K562 (cell line): ENCODE data around the gene PSMB2. TPM values are rescaled to one million over a fixed set of nuclear protein-coding genes. Genes with fewer than 3 reads are reported as not detected.
A peak's percentile ranks its signal among the peaks of the same experiment; 100 is the strongest.

Source experiments
- ATAC-seq: fragments of 200-7000 bp; cut with Tn5 transposase; 3 replicates; pipeline ENCODE4 v1.9.1; 2020; ENCODE audit warnings: moderate library complexity
- BruUV-seq: library from RNA; stranded (reverse); fragments of 400-500 nt; replicated peaks from 2 replicates; lab custom pipeline; 2021; lab: Mats Ljungman, UMichigan
- CTCF ChIA-PET: fragments of 300-600 bp; formaldehyde crosslinking; extraction: SDS; loops from one replicate; lab custom pipeline; 2021; ENCODE audit warnings: low intra/inter-chr PET ratio; lab: Yijun Ruan, JAX
- POLR2A ChIA-PET: fragments of 300-600, 350-650 bp; sonication (Branson Sonifier 250); formaldehyde crosslinking; extraction: SDS; loops from one replicate; lab custom pipeline; 2021; ENCODE audit warnings: antibody characterized with exemption, inconsistent platforms; lab: Yijun Ruan, JAX
- DNase-seq, 4 experiments: peaks; one replicate each; pipeline versions ENCODE4 v3.0.0 to v3.0.0-alpha.2; 2011 to 2018; ENCODE audit warnings: low spot score in 3 of 4, mixed read lengths in 3 of 4; ENCODE audit errors: extremely low read depth in 1 of 4
- FAIRE-seq: peaks from 2 replicates; lab custom pipeline; 2011; peaks lifted over from hg19 to GRCh38; lab: Jason Lieb, UNC
- H2AFZ ChIP-seq: 2 replicates; pipeline ENCODE4 v1.6.0; 2011; ENCODE audit warnings: low read depth, low read length, control low read depth, inconsistent platforms
- H3K27ac ChIP-seq: fragments of 200-600 bp; 3 replicates; pipeline ENCODE4 v1.8.0; 2011; ENCODE audit warnings: low read depth, mild to moderate bottlenecking, control low read depth, inconsistent platforms, low read length, moderate library complexity, mixed read lengths; ENCODE audit errors: extremely low read depth
- H3K27me3 ChIP-seq, 2 experiments: fragments of 300-600 bp in 1 of 2; 2 replicates in 1 of 2; 3 replicates in 1 of 2; pipeline versions ENCODE4 v1.6.0 to v1.8.0; 2011; ENCODE audit warnings: inconsistent platforms in 2 of 2, low read length in 2 of 2, mild to moderate bottlenecking in 1 of 2, mixed read lengths in 1 of 2, moderate library complexity in 1 of 2; ENCODE audit not compliant: control insufficient read depth in 2 of 2, insufficient read depth in 2 of 2
- H3K36me3 ChIP-seq: fragments of 300-600 bp; 3 replicates; pipeline ENCODE4 v1.8.0; 2011; ENCODE audit warnings: mild to moderate bottlenecking, low read length, inconsistent platforms; ENCODE audit not compliant: control insufficient read depth, insufficient read depth
- H3K4me1 ChIP-seq, 2 experiments: fragments of 200-600 bp in 1 of 2; replicated peaks in 1 of 2; 2 replicates in 1 of 2; 3 replicates in 1 of 2; pipeline versions ENCODE4 v1.5.1 to v1.8.0; 2011; ENCODE audit warnings: inconsistent platforms in 2 of 2, low read length in 2 of 2, mild to moderate bottlenecking in 1 of 2, mixed read lengths in 1 of 2, moderate library complexity in 1 of 2; ENCODE audit not compliant: control insufficient read depth in 2 of 2, insufficient read depth in 2 of 2
- H3K4me2 ChIP-seq: 2 replicates; pipeline ENCODE4 v1.6.1; 2011; ENCODE audit warnings: low read length, control low read depth, inconsistent platforms, mixed read lengths; ENCODE audit not compliant: insufficient read depth
- H3K4me3 ChIP-seq: fragments of 200-600 bp; sonication (generic), shearing (Covaris generic); 2 replicates; pipeline ENCODE4 v1.5.1; 2016; ENCODE audit warnings: control low read depth, inconsistent platforms
- H3K79me2 ChIP-seq: fragments of 200-600 bp; 3 replicates; pipeline ENCODE4 v1.8.0; 2011; ENCODE audit warnings: low read length, inconsistent platforms; ENCODE audit not compliant: control insufficient read depth, insufficient read depth
- H3K9ac ChIP-seq, 2 experiments: 2 replicates each; pipeline versions ENCODE4 v1.6.0 to v1.6.1; 2011; ENCODE audit warnings: low read depth in 2 of 2, low read length in 2 of 2, control low read depth in 1 of 2, inconsistent platforms in 1 of 2, mild to moderate bottlenecking in 1 of 2, mixed read lengths in 1 of 2; ENCODE audit not compliant: insufficient read depth in 1 of 2
- H3K9me1 ChIP-seq: one replicate; pipeline ENCODE4 v1.6.0; 2011; ENCODE audit warnings: inconsistent platforms, mild to moderate bottlenecking, low read length, moderate library complexity; ENCODE audit not compliant: control insufficient read depth, insufficient read depth
- H3K9me3 ChIP-seq: replicated peaks from 2 replicates; pipeline ENCODE4 v1.5.1; 2011; ENCODE audit warnings: low read depth, low read length, inconsistent platforms; ENCODE audit not compliant: control insufficient read depth, insufficient read depth
- H4K20me1 ChIP-seq: replicated peaks from 2 replicates; pipeline ENCODE4 v1.6.1; 2011; ENCODE audit warnings: low read length, inconsistent platforms, mixed read lengths; ENCODE audit not compliant: control insufficient read depth, insufficient read depth
- CBX1 ChIP-seq: sonication (generic); IDR thresholded peaks from 2 replicates; pipeline ENCODE4 v1.6.1; 2016; ENCODE audit warnings: antibody characterized with exemption, low read depth, mild to moderate bottlenecking
- HOXB6 ChIP-seq: fragments of 250-450 bp; sonication (Bioruptor Pico); IDR thresholded peaks from 2 replicates; pipeline ENCODE4 v1.5.1; 2022; ENCODE audit warnings: mild to moderate bottlenecking, borderline replicate concordance
- LEF1 ChIP-seq: fragments of 450-650 bp; IDR thresholded peaks from 2 replicates; pipeline ENCODE4 v1.6.1; 2016; ENCODE audit warnings: mild to moderate bottlenecking
- MNT ChIP-seq, 2 experiments: fragments of 450-650 bp; conservative IDR thresholded peaks; 2 replicates each; pipeline ENCODE4 v1.6.1; 2017; ENCODE audit warnings: mild to moderate bottlenecking in 2 of 2, moderate library complexity in 2 of 2
- NFYB ChIP-seq: IDR thresholded peaks from 2 replicates; pipeline ENCODE4 v1.6.1; 2011; ENCODE audit warnings: mild to moderate bottlenecking, moderate library complexity; ENCODE audit not compliant: insufficient read length; ENCODE audit errors: extremely low read depth
- SMC3 ChIP-seq: conservative IDR thresholded peaks from 2 replicates; pipeline ENCODE4 v1.6.1; 2011; ENCODE audit warnings: low read depth, low read length, improper control_type of control experiment; ENCODE audit not compliant: insufficient read depth
- UBTF ChIP-seq, 2 experiments: IDR thresholded peaks; 2 replicates each; pipeline ENCODE4 v1.6.1; 2012; ENCODE audit warnings: improper control_type of control experiment in 2 of 2, low read depth in 2 of 2, low read length in 2 of 2, borderline replicate concordance in 1 of 2
- ZNF121 ChIP-seq: sonication (generic); formaldehyde crosslinking; conservative IDR thresholded peaks from 2 replicates; pipeline ENCODE4 v1.8.0; 2022; ENCODE audit warnings: missing genetic modification reagents
- ZNF324 ChIP-seq: fragments of 250-450 bp; sonication (Bioruptor Pico); IDR thresholded peaks from 2 replicates; pipeline ENCODE4 v1.4.0; 2020; ENCODE audit warnings: mild to moderate bottlenecking
- ZNF444 ChIP-seq: fragments of 250-450 bp; sonication (Bioruptor Pico); IDR thresholded peaks from 2 replicates; pipeline ENCODE4 v1.4.0; 2020; ENCODE audit warnings: mild to moderate bottlenecking, moderate library complexity
- ZNF77 ChIP-seq: fragments of 250-450 bp; sonication (Bioruptor Pico); IDR thresholded peaks from 2 replicates; pipeline ENCODE4 v1.5.0; 2020
- WGBS: fragments of 100-300 bp; shearing (Covaris generic); methylation state at CpG from one replicate; pipeline ENCODE4 v1.1.6; 2016; ENCODE audit warnings: low coverage, mixed read lengths; ENCODE audit not compliant: insufficient coverage; ENCODE audit errors: missing lambda C conversion rate; 5-methylcytosine and 5-hydroxymethylcytosine counted together
- in situ Hi-C: fragments of 300-500 bp; cut with MboI; formaldehyde crosslinking; loops from 4 replicates; pipeline ENCODE4 v1.15.0; 2018; ENCODE audit warnings: inconsistent platforms, mixed read lengths
- intact Hi-C: fragments of 100-400 bp; cut with micrococcal nuclease; formaldehyde crosslinking; loops from 2 replicates; pipeline ENCODE4 v1.14.2; 2022
- polyA plus RNA-seq, 8 experiments: library from polyadenylated mRNA; depleted of rRNA in 4 of 8; stranded (reverse) in 5 of 8; unstranded in 3 of 8; fragments of >200 nt; fragmentation: Nextera tagmentation in 2 of 8; fragmentation: Illumina TruSeq in 1 of 8; extraction: Ambion mirVana in 2 of 8; extraction: Trizol in 1 of 8; gene quantifications; 2 replicates each; pipeline versions ENCODE4 v1.2.1 to v1.2.3, GENCODE V29; 2011 to 2014; ENCODE audit warnings: inconsistent platforms in 1 of 8, missing spikeins in 1 of 8
- total RNA-seq, 7 experiments: library from RNA; depleted of rRNA in 6 of 7; stranded (reverse); fragments of >200 nt in 6 of 7; fragmentation: Illumina TruSeq in 2 of 7; extraction: Trizol in 2 of 7; gene quantifications; 2 replicates each; pipeline versions ENCODE4 v1.2.1 to v1.2.3, GENCODE V29; 2011 to 2021; ENCODE audit warnings: low replicate concordance in 1 of 7

Gene PSMB2
- total and polyA plus RNA-seq, 9 of the 15 experiments (the other 6 are each of a cell fraction or from before 2014, with no cell fraction given), result 71.7 to 543 (median 165) TPM

GRCh38 chr1:35611655-35612054 lies 29.7 kb downstream of the PSMB2 start:
- no peaks in the 10 kb centered on the region for H3K9me3 ChIP-seq
- FAIRE-seq (no peak), ATAC-seq (no peak), DNase-seq (no peak)
- intact Hi-C loops (no loop called here), in situ Hi-C loops (no loop called here)
- H3K4me2 ChIP-seq, result no peak overlapping the region
- H3K27me3 ChIP-seq, result no peaks in the 10 kb centered on the region
- no peaks in the 10 kb centered on the region for H3K4me1 ChIP-seq
- peaks cover 4% of the 10 kb centered on the region; the same call in 1 of the 2 replicates for H4K20me1 ChIP-seq
- H3K4me3 ChIP-seq, result no peak overlapping the region
- no peaks in the 10 kb centered on the region for H3K9me1 ChIP-seq
- no TSS peak for BruUV-seq
- CTCF ChIA-PET, result no interaction called here
- no peak overlapping the region for H3K27ac ChIP-seq
- H2AFZ ChIP-seq, result no peak overlapping the region
- peaks cover 96% of the 10 kb centered on the region for H3K36me3 ChIP-seq
- H3K79me2 ChIP-seq, result peaks cover 82% of the 10 kb centered on the region
- TF ChIP-seq ZNF121, result peak; percentile 61
- TF ChIP-seq ZNF444, result no peak
- TF ChIP-seq, all 486 proteins: peak for 1
- WGBS, result 95% methylated on average over 7 of the region's 7 CpGs
- POLR2A ChIA-PET, result no interaction called here
- H3K9ac ChIP-seq, result no peak overlapping the region

- DNase-seq (no peak), ATAC-seq (no peak), FAIRE-seq (no peak)
- Histone ChIP-seq H3K4me3 (no peak overlapping the region), H4K20me1 (peaks cover 6% of the 10 kb centered on the region; the same call in 1 of the 2 replicates), H3K36me3 (peaks cover 95% of the 10 kb centered on the region), H3K9me1 (no peaks in the 10 kb centered on the region), H3K9ac (peak overlapping the region in 1 of 2 experiments; percentile 3; a peak in 1 of 4 replicates), H2AFZ (no peak overlapping the region), H3K4me1 (no peaks in the 10 kb centered on the region), H3K27me3 (no peaks in the 10 kb centered on the region), H3K4me2 (no peak overlapping the region), H3K9me3 (no peaks in the 10 kb centered on the region), H3K79me2 (peaks cover 39% of the 10 kb centered on the region), H3K27ac (no peak overlapping the region)
- intact Hi-C loops (no loop called here), in situ Hi-C loops (no loop called here)
- CTCF ChIA-PET, result no interaction called here
- 88% methylated on average over 4 of the region's 4 CpGs for whole genome bisulfite sequencing
- no TSS peak for BruUV-seq
- POLR2A ChIA-PET, result interaction anchor here (0.6 to 1.5 kb wide), 5 partner anchors 9 to 26 kb away, joined by 3 to 6 read pairs (median 4); no protein-coding TSS in a partner anchor
- TF ChIP-seq SMC3 (no peak), HOXB6 (no peak), UBTF (IDR thresholded peaks at IDR 0.05; ENCODE audit: borderline replicate concordance in 1 of 2, low read depth in 2 of 2, low read length in 2 of 2) (no peak), LEF1 (no peak), MNT (conservative IDR thresholded peaks at IDR 0.05) (no peak), CBX1 (no peak), ZNF77 (no peak), ZNF324 (no peak), NFYB (no peak)
Measured at GRCh38 chr1:35605867-35606182, 35.5 kb downstream of the PSMB2 start.
